ENCODE results near the gene KIFC1. TPM values are rescaled to one million over a fixed set of nuclear protein-coding genes. Genes with fewer than 3 reads are reported as not detected.

KIFC1 gene
- total and polyA plus RNA-seq, 9 of the 15 experiments (the other 6 are each of a cell fraction or from before 2014, with no cell fraction given) = 1.3 to 95.2 (median 76.9) TPM

DNA sequence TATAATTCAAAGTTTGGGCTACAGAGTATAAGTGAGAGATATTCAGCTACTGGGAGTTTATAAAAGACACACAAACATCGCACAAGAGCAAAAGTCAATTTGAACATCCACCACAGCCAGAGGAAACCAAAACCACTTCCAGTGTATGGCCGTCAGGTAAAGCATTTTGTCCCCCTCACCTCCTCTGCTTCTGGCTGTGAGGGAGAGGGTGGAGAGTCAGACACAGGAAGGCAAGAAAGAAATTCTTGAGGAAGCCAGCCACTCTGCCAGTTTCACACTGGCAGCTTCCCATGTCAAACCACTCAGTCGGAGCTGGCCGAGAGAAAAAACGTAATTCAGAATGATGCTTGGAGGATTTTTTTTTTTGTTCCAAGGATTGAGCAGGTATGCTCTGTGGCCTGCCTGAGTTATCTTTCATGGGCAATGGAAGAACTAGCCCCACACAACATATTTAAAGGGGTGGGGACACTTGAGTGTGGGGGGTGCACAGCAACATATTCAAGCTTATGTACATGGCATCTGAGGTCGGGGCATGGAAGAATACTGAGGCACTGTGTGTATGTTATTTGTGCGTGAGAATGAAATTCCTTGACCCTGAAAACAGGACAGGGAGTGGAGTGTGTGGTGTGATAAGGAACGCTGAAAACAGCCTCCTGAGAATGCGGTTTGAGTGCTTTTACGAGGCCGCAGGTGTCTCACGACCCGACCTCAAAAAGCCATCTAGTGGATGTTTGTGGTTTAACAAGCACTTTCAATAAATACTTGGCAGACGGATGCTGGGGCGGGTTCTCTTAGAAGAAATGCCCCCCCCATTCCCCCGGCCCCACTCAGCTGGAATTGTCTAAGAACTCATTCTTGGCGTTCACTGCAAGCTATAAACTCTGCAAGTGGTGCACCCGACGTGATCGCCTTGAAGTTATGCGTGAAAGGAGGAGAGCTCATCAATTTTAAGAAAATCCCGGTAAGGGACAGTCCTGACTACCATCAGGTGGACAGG lies 46.6 kb upstream of the KIFC1 start (continued):
- TF ChIP-seq, protein P1, sequence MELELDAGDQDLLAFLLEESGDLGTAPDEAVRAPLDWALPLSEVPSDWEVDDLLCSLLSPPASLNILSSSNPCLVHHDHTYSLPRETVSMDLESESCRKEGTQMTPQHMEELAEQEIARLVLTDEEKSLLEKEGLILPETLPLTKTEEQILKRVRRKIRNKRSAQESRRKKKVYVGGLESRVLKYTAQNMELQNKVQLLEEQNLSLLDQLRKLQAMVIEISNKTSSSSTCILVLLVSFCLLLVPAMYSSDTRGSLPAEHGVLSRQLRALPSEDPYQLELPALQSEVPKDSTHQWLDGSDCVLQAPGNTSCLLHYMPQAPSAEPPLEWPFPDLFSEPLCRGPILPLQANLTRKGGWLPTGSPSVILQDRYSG (tag; conservative IDR thresholded peaks at IDR 0.05; ENCODE audit: low read depth) = no peak; the same call in 1 of the 2 replicates
- TF ChIP-seq ZFX (CRISPR knock-in tag; IDR thresholded peaks at IDR 0.05) (0 out of 2 replicates have a peak, but pooled peaks have one; percentile 8), EHMT2 (IDR thresholded peaks at IDR 0.05) (peak; percentile 22; the same call in 1 of the 2 replicates), U2AF2 (optimal IDR thresholded peaks at IDR 0.05; ENCODE audit: low read depth, low read length) (no peak), ZNF589 (CRISPR knock-in tag; IDR thresholded peaks at IDR 0.05; ENCODE audit: low read depth) (no peak), KLF6 (CRISPR knock-in tag; IDR thresholded peaks at IDR 0.05; ENCODE audit: borderline replicate concordance) (no peak), ZSCAN29 (IDR thresholded peaks at IDR 0.05) (peak; percentile 61; the same call in 1 of the 2 replicates), ADNP (tag; IDR thresholded peaks at IDR 0.05) (no peak), SIN3A (IDR thresholded peaks at IDR 0.05; ENCODE audit: borderline replicate concordance in 2 of 2, control insufficient read depth in 1 of 2, low read depth in 2 of 2, low read length in 2 of 2) (no peak)
- TF ChIP-seq, protein P2, sequence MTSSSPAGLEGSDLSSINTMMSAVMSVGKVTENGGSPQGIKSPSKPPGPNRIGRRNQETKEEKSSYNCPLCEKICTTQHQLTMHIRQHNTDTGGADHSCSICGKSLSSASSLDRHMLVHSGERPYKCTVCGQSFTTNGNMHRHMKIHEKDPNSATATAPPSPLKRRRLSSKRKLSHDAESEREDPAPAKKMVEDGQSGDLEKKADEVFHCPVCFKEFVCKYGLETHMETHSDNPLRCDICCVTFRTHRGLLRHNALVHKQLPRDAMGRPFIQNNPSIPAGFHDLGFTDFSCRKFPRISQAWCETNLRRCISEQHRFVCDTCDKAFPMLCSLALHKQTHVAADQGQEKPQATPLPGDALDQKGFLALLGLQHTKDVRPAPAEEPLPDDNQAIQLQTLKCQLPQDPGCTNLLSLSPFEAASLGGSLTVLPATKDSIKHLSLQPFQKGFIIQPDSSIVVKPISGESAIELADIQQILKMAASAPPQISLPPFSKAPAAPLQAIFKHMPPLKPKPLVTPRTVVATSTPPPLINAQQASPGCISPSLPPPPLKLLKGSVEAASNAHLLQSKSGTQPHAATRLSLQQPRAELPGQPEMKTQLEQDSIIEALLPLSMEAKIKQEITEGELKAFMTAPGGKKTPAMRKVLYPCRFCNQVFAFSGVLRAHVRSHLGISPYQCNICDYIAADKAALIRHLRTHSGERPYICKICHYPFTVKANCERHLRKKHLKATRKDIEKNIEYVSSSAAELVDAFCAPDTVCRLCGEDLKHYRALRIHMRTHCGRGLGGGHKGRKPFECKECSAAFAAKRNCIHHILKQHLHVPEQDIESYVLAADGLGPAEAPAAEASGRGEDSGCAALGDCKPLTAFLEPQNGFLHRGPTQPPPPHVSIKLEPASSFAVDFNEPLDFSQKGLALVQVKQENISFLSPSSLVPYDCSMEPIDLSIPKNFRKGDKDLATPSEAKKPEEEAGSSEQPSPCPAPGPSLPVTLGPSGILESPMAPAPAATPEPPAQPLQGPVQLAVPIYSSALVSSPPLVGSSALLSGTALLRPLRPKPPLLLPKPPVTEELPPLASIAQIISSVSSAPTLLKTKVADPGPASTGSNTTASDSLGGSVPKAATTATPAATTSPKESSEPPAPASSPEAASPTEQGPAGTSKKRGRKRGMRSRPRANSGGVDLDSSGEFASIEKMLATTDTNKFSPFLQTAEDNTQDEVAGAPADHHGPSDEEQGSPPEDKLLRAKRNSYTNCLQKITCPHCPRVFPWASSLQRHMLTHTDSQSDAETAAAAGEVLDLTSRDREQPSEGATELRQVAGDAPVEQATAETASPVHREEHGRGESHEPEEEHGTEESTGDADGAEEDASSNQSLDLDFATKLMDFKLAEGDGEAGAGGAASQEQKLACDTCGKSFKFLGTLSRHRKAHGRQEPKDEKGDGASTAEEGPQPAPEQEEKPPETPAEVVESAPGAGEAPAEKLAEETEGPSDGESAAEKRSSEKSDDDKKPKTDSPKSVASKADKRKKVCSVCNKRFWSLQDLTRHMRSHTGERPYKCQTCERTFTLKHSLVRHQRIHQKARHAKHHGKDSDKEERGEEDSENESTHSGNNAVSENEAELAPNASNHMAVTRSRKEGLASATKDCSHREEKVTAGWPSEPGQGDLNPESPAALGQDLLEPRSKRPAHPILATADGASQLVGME (CRISPR knock-in tag; IDR thresholded peaks at IDR 0.05) = no peak
- TF ChIP-seq, protein P3, sequence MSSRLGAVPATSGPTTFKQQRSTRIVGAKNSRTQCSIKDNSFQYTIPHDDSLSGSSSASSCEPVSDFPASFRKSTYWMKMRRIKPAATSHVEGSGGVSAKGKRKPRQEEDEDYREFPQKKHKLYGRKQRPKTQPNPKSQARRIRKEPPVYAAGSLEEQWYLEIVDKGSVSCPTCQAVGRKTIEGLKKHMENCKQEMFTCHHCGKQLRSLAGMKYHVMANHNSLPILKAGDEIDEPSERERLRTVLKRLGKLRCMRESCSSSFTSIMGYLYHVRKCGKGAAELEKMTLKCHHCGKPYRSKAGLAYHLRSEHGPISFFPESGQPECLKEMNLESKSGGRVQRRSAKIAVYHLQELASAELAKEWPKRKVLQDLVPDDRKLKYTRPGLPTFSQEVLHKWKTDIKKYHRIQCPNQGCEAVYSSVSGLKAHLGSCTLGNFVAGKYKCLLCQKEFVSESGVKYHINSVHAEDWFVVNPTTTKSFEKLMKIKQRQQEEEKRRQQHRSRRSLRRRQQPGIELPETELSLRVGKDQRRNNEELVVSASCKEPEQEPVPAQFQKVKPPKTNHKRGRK (tag; IDR thresholded peaks at IDR 0.05) = no peak
- TF ChIP-seq, protein P4, sequence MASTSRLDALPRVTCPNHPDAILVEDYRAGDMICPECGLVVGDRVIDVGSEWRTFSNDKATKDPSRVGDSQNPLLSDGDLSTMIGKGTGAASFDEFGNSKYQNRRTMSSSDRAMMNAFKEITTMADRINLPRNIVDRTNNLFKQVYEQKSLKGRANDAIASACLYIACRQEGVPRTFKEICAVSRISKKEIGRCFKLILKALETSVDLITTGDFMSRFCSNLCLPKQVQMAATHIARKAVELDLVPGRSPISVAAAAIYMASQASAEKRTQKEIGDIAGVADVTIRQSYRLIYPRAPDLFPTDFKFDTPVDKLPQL (IDR thresholded peaks at IDR 0.05; ENCODE audit: extremely low read depth, insufficient read length) = no peak
- TF ChIP-seq, protein P5, sequence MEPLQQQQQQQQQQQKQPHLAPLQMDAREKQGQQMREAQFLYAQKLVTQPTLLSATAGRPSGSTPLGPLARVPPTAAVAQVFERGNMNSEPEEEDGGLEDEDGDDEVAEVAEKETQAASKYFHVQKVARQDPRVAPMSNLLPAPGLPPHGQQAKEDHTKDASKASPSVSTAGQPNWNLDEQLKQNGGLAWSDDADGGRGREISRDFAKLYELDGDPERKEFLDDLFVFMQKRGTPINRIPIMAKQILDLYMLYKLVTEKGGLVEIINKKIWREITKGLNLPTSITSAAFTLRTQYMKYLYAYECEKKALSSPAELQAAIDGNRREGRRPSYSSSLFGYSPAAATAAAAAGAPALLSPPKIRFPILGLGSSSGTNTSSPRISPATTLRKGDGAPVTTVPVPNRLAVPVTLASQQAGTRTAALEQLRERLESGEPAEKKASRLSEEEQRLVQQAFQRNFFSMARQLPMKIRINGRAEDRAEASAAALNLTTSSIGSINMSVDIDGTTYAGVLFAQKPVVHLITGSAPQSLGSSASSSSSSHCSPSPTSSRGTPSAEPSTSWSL (CRISPR knock-in tag; IDR thresholded peaks at IDR 0.05; ENCODE audit: borderline replicate concordance) = no peak
